Mesenchymal stem cell (in vitro differentiated cells and primary cell): ENCODE measurements around the gene MOV10L1.
"Not testable (repeated sequence)": the region's sequence is repeated elsewhere in the genome, so short reads cannot be mapped to it uniquely, and the experiment has no call there.

Experiments
- DNase-seq: peaks from one replicate; pipeline ENCODE4 v3.0.0-alpha.2; 2013
- H2AFZ ChIP-seq: one replicate; pipeline ENCODE4 v1.6.1; 2013; ENCODE audit warnings: low read depth, mild to moderate bottlenecking, control low read depth, inconsistent platforms, low read length, moderate library complexity
- H2AK5ac ChIP-seq: 2 replicates; pipeline ENCODE4 v1.6.1; 2013; ENCODE audit warnings: low read length, moderate library complexity, mild to moderate bottlenecking, inconsistent platforms; ENCODE audit not compliant: severe bottlenecking
- H2BK120ac ChIP-seq: one replicate; pipeline ENCODE4 v1.6.1; 2013; ENCODE audit warnings: low read depth, mild to moderate bottlenecking, inconsistent platforms, low read length, moderate library complexity
- H2BK12ac ChIP-seq, 2 experiments: one replicate each; pipeline ENCODE4 v1.6.1; 2013; ENCODE audit warnings: inconsistent platforms in 2 of 2, low read length in 2 of 2, mild to moderate bottlenecking in 2 of 2, moderate library complexity in 2 of 2, control low read depth in 1 of 2
- H2BK15ac ChIP-seq: one replicate; pipeline ENCODE4 v1.6.1; 2013; ENCODE audit warnings: mild to moderate bottlenecking, low read depth, inconsistent platforms; ENCODE audit not compliant: poor library complexity, severe bottlenecking
- H2BK5ac ChIP-seq: 2 replicates; pipeline ENCODE4 v1.6.1; 2013; ENCODE audit warnings: low read depth, mild to moderate bottlenecking, low read length, control low read depth, inconsistent platforms; ENCODE audit not compliant: poor library complexity, severe bottlenecking
- H3K14ac ChIP-seq, 2 experiments: one replicate each; pipeline ENCODE4 v1.6.1; 2013; ENCODE audit warnings: inconsistent platforms in 2 of 2, low read length in 2 of 2, control low read depth in 1 of 2, mild to moderate bottlenecking in 1 of 2, moderate library complexity in 1 of 2
- H3K18ac ChIP-seq, 2 experiments: one replicate each; pipeline ENCODE4 v1.6.1; 2013; ENCODE audit warnings: inconsistent platforms in 2 of 2, low read length in 2 of 2, control low read depth in 1 of 2, low read depth in 1 of 2, mild to moderate bottlenecking in 1 of 2
- H3K23ac ChIP-seq, 2 experiments: one replicate each; pipeline ENCODE4 v1.6.1; 2013; ENCODE audit warnings: inconsistent platforms in 2 of 2, low read length in 2 of 2, mild to moderate bottlenecking in 2 of 2, moderate library complexity in 2 of 2, control low read depth in 1 of 2
- H3K27ac ChIP-seq: 2 replicates; pipeline ENCODE4 v1.5.1; 2013; ENCODE audit warnings: mild to moderate bottlenecking, moderate library complexity, low read length, control low read depth, inconsistent platforms; ENCODE audit not compliant: poor library complexity, severe bottlenecking
- H3K27me3 ChIP-seq, 2 experiments: 2 replicates each; pipeline versions ENCODE4 v1.6.1 to v1.7.0; 2013; ENCODE audit warnings: low read length in 2 of 2, mild to moderate bottlenecking in 2 of 2, moderate library complexity in 2 of 2, control low read depth in 1 of 2, inconsistent platforms in 1 of 2; ENCODE audit not compliant: control insufficient read depth in 1 of 2, insufficient read depth in 1 of 2
- H3K36me3 ChIP-seq, 2 experiments: 2 replicates each; pipeline versions ENCODE4 v1.6.1 to v1.7.0; 2013; ENCODE audit warnings: low read length in 2 of 2, control low read depth in 1 of 2, inconsistent platforms in 1 of 2, low read depth in 1 of 2, mild to moderate bottlenecking in 1 of 2; ENCODE audit not compliant: insufficient read depth in 2 of 2, control insufficient read depth in 1 of 2
- H3K4ac ChIP-seq, 2 experiments: one replicate each; pipeline ENCODE4 v1.6.1; 2013; ENCODE audit warnings: inconsistent platforms in 2 of 2, low read length in 2 of 2, mild to moderate bottlenecking in 2 of 2, moderate library complexity in 2 of 2, control low read depth in 1 of 2, low read depth in 1 of 2
- H3K4me1 ChIP-seq: 2 replicates; pipeline ENCODE4 v1.6.1; 2013; ENCODE audit warnings: low read depth, low read length, control low read depth; ENCODE audit not compliant: control insufficient read depth, insufficient read depth
- H3K4me2 ChIP-seq: 2 replicates; pipeline ENCODE4 v1.6.1; 2013; ENCODE audit warnings: low read length, mild to moderate bottlenecking, inconsistent platforms; ENCODE audit not compliant: poor library complexity, severe bottlenecking
- H3K4me3 ChIP-seq, 2 experiments: 2 replicates each; pipeline versions ENCODE4 v1.5.1 to v1.7.0; 2013; ENCODE audit warnings: low read length in 2 of 2, mild to moderate bottlenecking in 2 of 2, control low read depth in 1 of 2, low read depth in 1 of 2; ENCODE audit not compliant: insufficient read depth in 1 of 2
- H3K79me1 ChIP-seq: replicated peaks from 2 replicates; pipeline ENCODE4 v1.6.1; 2013; ENCODE audit warnings: mild to moderate bottlenecking, control low read depth, low read length, inconsistent platforms; ENCODE audit not compliant: poor library complexity, severe bottlenecking
- H3K9ac ChIP-seq: 2 replicates; pipeline ENCODE4 v1.7.0; 2013; ENCODE audit warnings: mild to moderate bottlenecking, low read length, moderate library complexity
- H3K9me3 ChIP-seq: 2 replicates; pipeline ENCODE4 v1.7.0; 2013; ENCODE audit warnings: mild to moderate bottlenecking, low read length; ENCODE audit not compliant: control insufficient read depth
- H4K8ac ChIP-seq: one replicate; pipeline ENCODE4 v1.6.1; 2013; ENCODE audit warnings: inconsistent platforms, mild to moderate bottlenecking, low read length, moderate library complexity
- H4K91ac ChIP-seq: one replicate; pipeline ENCODE4 v1.6.1; 2013; ENCODE audit warnings: mild to moderate bottlenecking, low read length, inconsistent platforms
- WGBS: methylation state at CpG from one replicate; pipeline ENCODE4 v1.1.7; 2013; ENCODE audit warnings: mixed read lengths; 5-methylcytosine and 5-hydroxymethylcytosine counted together

The MOV10L1 gene

GRCh38 chr22:50137277-50137676 lies 47.5 kb downstream of the MOV10L1 start:
- H2BK5ac ChIP-seq, H2BK120ac ChIP-seq, DNase-seq, H2BK12ac ChIP-seq, H3K9ac ChIP-seq, H3K14ac ChIP-seq, H3K23ac ChIP-seq, H3K79me1 ChIP-seq, H3K4me2 ChIP-seq, H2AK5ac ChIP-seq, H3K27ac ChIP-seq, H4K8ac ChIP-seq, H2BK15ac ChIP-seq, H3K4me3 ChIP-seq, H3K18ac ChIP-seq, H2AFZ ChIP-seq, H3K4ac ChIP-seq, H4K91ac ChIP-seq, H3K9me3 ChIP-seq, H3K36me3 ChIP-seq, H3K4me1 ChIP-seq: not testable (repeated sequence)
- 98% methylated on average over 8 of the region's 9 CpGs for WGBS
- H3K27me3 ChIP-seq, result peaks cover 3 to 13% of the 10 kb centered on the region in 2 experiments

- H2BK12ac ChIP-seq, result no peak overlapping the region
- no peak overlapping the region for H4K8ac ChIP-seq
- no peak overlapping the region for H3K23ac ChIP-seq
- H3K27me3 ChIP-seq, result peaks cover 3 to 19% of the 10 kb centered on the region in 2 experiments
- no peak overlapping the region for H3K4ac ChIP-seq
- H3K4me2 ChIP-seq, result no peak overlapping the region
- H3K27ac ChIP-seq, result no peak overlapping the region
- DNase-seq, result no peak
- H2BK15ac ChIP-seq, result no peak overlapping the region
- H3K4me3 ChIP-seq, result no peak overlapping the region
- H3K36me3 ChIP-seq, result no peaks in the 10 kb centered on the region
- no peak overlapping the region for H2AK5ac ChIP-seq
- H2BK5ac ChIP-seq, result no peak overlapping the region
- no peak overlapping the region for H3K18ac ChIP-seq
- no peak overlapping the region for H3K9ac ChIP-seq
- H2AFZ ChIP-seq, result no peak overlapping the region
- no peaks in the 10 kb centered on the region for H3K9me3 ChIP-seq
- no peak overlapping the region for H3K14ac ChIP-seq
- 88% methylated on average over 4 of the region's 4 CpGs for WGBS
- no peaks in the 10 kb centered on the region for H3K79me1 ChIP-seq
- H3K4me1 ChIP-seq, result peaks cover 8% of the 10 kb centered on the region
- H2BK120ac ChIP-seq, result no peak overlapping the region
- H4K91ac ChIP-seq, result no peak overlapping the region
Measured at GRCh38 chr22:50138041-50138440, 48.2 kb downstream of the MOV10L1 start.

GRCh38 chr22:50138988-50139387 lies 49.2 kb downstream of the MOV10L1 start:
- Histone ChIP-seq H2BK120ac (no peak overlapping the region), H4K8ac (no peak overlapping the region), H3K4me3 (no peak overlapping the region), H2AFZ (no peak overlapping the region), H3K9me3 (no peaks in the 10 kb centered on the region), H3K18ac (no peak overlapping the region), H3K23ac (no peak overlapping the region), H3K4ac (no peak overlapping the region), H3K27ac (no peak overlapping the region), H2AK5ac (no peak overlapping the region), H2BK12ac (no peak overlapping the region), H4K91ac (no peak overlapping the region), H3K4me2 (no peak overlapping the region), H2BK15ac (no peak overlapping the region), H3K36me3 (no peaks in the 10 kb centered on the region), H3K9ac (no peak overlapping the region), H3K27me3 (peaks cover 8 to 28% of the 10 kb centered on the region in 2 experiments), H3K79me1 (no peaks in the 10 kb centered on the region), H3K14ac (no peak overlapping the region), H2BK5ac (no peak overlapping the region), H3K4me1 (peaks cover 8% of the 10 kb centered on the region)
- 96% methylated on average over 9 of the region's 9 CpGs for WGBS
- no peak for DNase-seq

GRCh38 chr22:50139843-50140415 lies 50.1 kb downstream of the MOV10L1 start:
- H3K14ac ChIP-seq, result no peak overlapping the region
- no peak overlapping the region for H3K23ac ChIP-seq
- no peak overlapping the region for H3K18ac ChIP-seq
- DNase-seq, result no peak
- no peak overlapping the region for H2BK12ac ChIP-seq
- H2AFZ ChIP-seq, result no peak overlapping the region
- no peak overlapping the region for H2AK5ac ChIP-seq
- H3K9me3 ChIP-seq, result no peaks in the 10 kb centered on the region
- H3K4me2 ChIP-seq, result no peak overlapping the region
- WGBS, result 95% methylated on average over 14 of the region's 15 CpGs
- H2BK15ac ChIP-seq, result no peak overlapping the region
- H3K4me3 ChIP-seq, result no peak overlapping the region
- H3K36me3 ChIP-seq, result no peaks in the 10 kb centered on the region
- no peak overlapping the region for H2BK120ac ChIP-seq
- H3K79me1 ChIP-seq, result no peaks in the 10 kb centered on the region
- H3K4me1 ChIP-seq, result peaks cover 8% of the 10 kb centered on the region
- no peak overlapping the region for H3K9ac ChIP-seq
- no peak overlapping the region for H3K27ac ChIP-seq
- no peak overlapping the region for H4K91ac ChIP-seq
- H3K4ac ChIP-seq, result no peak overlapping the region
- no peak overlapping the region for H4K8ac ChIP-seq
- H2BK5ac ChIP-seq, result no peak overlapping the region
- H3K27me3 ChIP-seq, result peaks cover 8 to 30% of the 10 kb centered on the region in 2 experiments
